CD14-positive monocyte (primary cell): ENCODE results near the gene HKDC1. TPM values are rescaled to one million over a fixed set of nuclear protein-coding genes. Genes with fewer than 3 reads are reported as not detected.

ENCODE experiments used
- DNase-seq, 3 donors: peaks; one replicate each; pipeline ENCODE4 v3.0.0-alpha.2; 2011 to 2022
- H2AFZ ChIP-seq: 2 replicates; pipeline ENCODE4 v1.6.0; 2012; ENCODE audit warnings: mild to moderate bottlenecking, low read depth, low read length, inconsistent platforms; ENCODE audit not compliant: insufficient read depth, poor library complexity, severe bottlenecking
- H3K27ac ChIP-seq, 2 donors: 1 replicate in 1 of 2; 2 replicates in 1 of 2; pipeline ENCODE4 v1.5.1; 2012 to 2013; ENCODE audit warnings: low read length in 2 of 2, control low read depth in 1 of 2, inconsistent platforms in 1 of 2, low read depth in 1 of 2, mild to moderate bottlenecking in 1 of 2
- H3K27me3 ChIP-seq, 2 donors: one replicate each; pipeline versions ENCODE4 v1.6.0 to v1.6.1; 2011 to 2013; ENCODE audit warnings: low read length in 2 of 2; ENCODE audit not compliant: control insufficient read depth in 2 of 2, insufficient read depth in 2 of 2
- H3K36me3 ChIP-seq, 2 donors: replicated peaks in 1 of 2; 1 replicate in 1 of 2; 2 replicates in 1 of 2; pipeline versions ENCODE4 v1.5.1 to v1.6.1; 2012 to 2013; ENCODE audit warnings: low read length in 2 of 2, control low read depth in 1 of 2, inconsistent platforms in 1 of 2, mild to moderate bottlenecking in 1 of 2; ENCODE audit not compliant: insufficient read depth in 2 of 2, control insufficient read depth in 1 of 2
- H3K4me1 ChIP-seq, 2 donors: 1 replicate in 1 of 2; 2 replicates in 1 of 2; pipeline versions ENCODE4 v1.5.1 to v1.6.1; 2012 to 2013; ENCODE audit warnings: low read length in 2 of 2, control low read depth in 1 of 2, inconsistent platforms in 1 of 2, mild to moderate bottlenecking in 1 of 2, moderate library complexity in 1 of 2; ENCODE audit not compliant: insufficient read depth in 2 of 2, control insufficient read depth in 1 of 2
- H3K4me2 ChIP-seq: replicated peaks from 2 replicates; pipeline ENCODE3; 2012; ENCODE audit warnings: low read length, moderate library complexity, mild to moderate bottlenecking; ENCODE audit not compliant: poor library complexity, severe bottlenecking; ENCODE audit errors: extremely low read depth
- H3K4me3 ChIP-seq, 3 experiments: fragments of 200-600 bp in 1 of 3; sonication (generic) in 1 of 3; replicated peaks in 1 of 3; 1 replicate in 2 of 3; 2 replicates in 1 of 3; pipeline ENCODE4 v1.5.1; 2011 to 2013; ENCODE audit warnings: low read length in 3 of 3, mild to moderate bottlenecking in 3 of 3, control low read depth in 2 of 3, low read depth in 2 of 3, inconsistent platforms in 1 of 3, moderate library complexity in 1 of 3
- H3K79me2 ChIP-seq: 2 replicates; pipeline ENCODE4 v1.6.0; 2012; ENCODE audit warnings: mild to moderate bottlenecking, control low read depth, inconsistent platforms, low read length, moderate library complexity; ENCODE audit not compliant: insufficient read depth
- H3K9ac ChIP-seq: 2 replicates; pipeline ENCODE4 v1.6.0; 2017; ENCODE audit warnings: low read length, mild to moderate bottlenecking; ENCODE audit not compliant: insufficient read depth, poor library complexity, severe bottlenecking
- H3K9me3 ChIP-seq, 2 donors: replicated peaks in 1 of 2; 1 replicate in 1 of 2; 2 replicates in 1 of 2; pipeline versions ENCODE4 v1.5.1 to v1.6.1; 2012 to 2013; ENCODE audit warnings: low read length in 2 of 2, control low read depth in 1 of 2; ENCODE audit not compliant: control insufficient read depth in 1 of 2, insufficient read depth in 1 of 2
- H4K20me1 ChIP-seq: 2 replicates; pipeline ENCODE4 v1.6.0; 2012; ENCODE audit warnings: mild to moderate bottlenecking, low read length, control low read depth, moderate library complexity; ENCODE audit not compliant: insufficient read depth
- H3K27ac Mint-ChIP-seq, 7 donors: one replicate each; pipeline ENCODE4 v1.8.0; 2020; ENCODE audit warnings: mild to moderate bottlenecking in 7 of 7, mixed read lengths in 7 of 7, moderate library complexity in 6 of 7, inconsistent platforms in 2 of 7
- H3K27me3 Mint-ChIP-seq, 3 donors: one replicate each; pipeline ENCODE4 v1.8.0; 2021 to 2022; ENCODE audit warnings: low read depth in 3 of 3, mild to moderate bottlenecking in 3 of 3, mixed read lengths in 3 of 3, moderate library complexity in 3 of 3, inconsistent platforms in 1 of 3
- H3K36me3 Mint-ChIP-seq, 2 donors: one replicate each; pipeline ENCODE4 v1.8.0; 2020; ENCODE audit warnings: mixed read lengths in 2 of 2, inconsistent platforms in 1 of 2, mild to moderate bottlenecking in 1 of 2
- H3K4me1 Mint-ChIP-seq: one replicate; pipeline ENCODE4 v1.8.0; 2020; ENCODE audit warnings: mild to moderate bottlenecking, mixed read lengths
- H3K4me3 Mint-ChIP-seq, 2 donors: one replicate each; pipeline ENCODE4 v1.8.0; 2020; ENCODE audit warnings: mild to moderate bottlenecking in 2 of 2, mixed read lengths in 2 of 2, moderate library complexity in 1 of 2
- H3K9me3 Mint-ChIP-seq, 7 donors: one replicate each; pipeline ENCODE4 v1.8.0; 2020 to 2022; ENCODE audit warnings: mixed read lengths in 7 of 7, mild to moderate bottlenecking in 6 of 7, moderate library complexity in 6 of 7, inconsistent platforms in 2 of 7
- CTCF ChIP-seq: fragments of 200-600 bp; IDR thresholded peaks from one replicate; pipeline ENCODE4 v1.8.0; 2022; ENCODE audit warnings: antibody characterized with exemption, mild to moderate bottlenecking
- WGBS: methylation state at CpG from one replicate; pipeline ENCODE4 v1.1.5; 2013; ENCODE audit warnings: missing lambda C conversion rate; ENCODE audit not compliant: insufficient coverage; 5-methylcytosine and 5-hydroxymethylcytosine counted together
- intact Hi-C, 2 donors: fragments of 100-400 bp; cut with micrococcal nuclease; formaldehyde crosslinking; loops; one replicate each; pipeline versions ENCODE4 v1.15.0 to v1.15.1; 2023
- polyA plus RNA-seq, 3 donors: library from polyadenylated mRNA; depleted of rRNA in 1 of 3; unstranded in 2 of 3; stranded (reverse) in 1 of 3; fragments of 300-500 nt in 2 of 3; fragments of >200 nt in 1 of 3; fragmentation: Illumina TruSeq in 2 of 3; gene quantifications; 1 replicate in 2 of 3; 2 replicates in 1 of 3; pipeline ENCODE4 v1.2.3, GENCODE V29; 2012 to 2021

HKDC1 gene
- polyA plus RNA-seq, 3 donors, result not detected

- Mint-ChIP-seq H3K9me3 (no peaks in the 10 kb centered on the region), H3K27me3 (peaks cover 2% of the 10 kb centered on the region in 3 donors), H3K4me3 (no peak overlapping the region), H3K36me3 (no peaks in the 10 kb centered on the region), H3K4me1 (peaks cover 30% of the 10 kb centered on the region), H3K27ac (no peak overlapping the region)
- H3K27me3 ChIP-seq, result no peaks in the 10 kb centered on the region
- DNase-seq, result no peak
- H4K20me1 ChIP-seq, result peaks cover 27% of the 10 kb centered on the region
- H3K4me3 ChIP-seq, result no peak overlapping the region
- WGBS, result 94% methylated on average over 3 of the region's 6 CpGs
- no peak overlapping the region for H2AFZ ChIP-seq
- H3K27ac ChIP-seq, result no peak overlapping the region
- no peak overlapping the region for H3K9ac ChIP-seq
- H3K9me3 ChIP-seq, result no peaks in the 10 kb centered on the region
- peaks cover 29% of the 10 kb centered on the region for H3K79me2 ChIP-seq
- no peak overlapping the region for H3K4me2 ChIP-seq
- no peak for TF ChIP-seq CTCF
- H3K36me3 ChIP-seq, result no peaks in the 10 kb centered on the region
- H3K4me1 ChIP-seq, result peaks cover 32 to 37% of the 10 kb centered on the region in 2 donors
- intact Hi-C loops, result no loop called here
Observed at GRCh38 chr10:69316313-69317059, 96.4 kb downstream of the HKDC1 start.

Other genes starting within 250 kb of the HKDC1 start
- gene KIFBP, start 231.5 kb upstream of the HKDC1 start, polyA plus RNA-seq, result 1 to 10 TPM in 2 of 3 donors, under 1 TPM in 1; 0.52 to 4.0 (median 1.4) TPM
- 1,000 to 10,000 TPM; 1,724 to 3,407 (median 1,859) TPM for gene SRGN, start 132.2 kb upstream of the HKDC1 start, polyA plus RNA-seq
- gene VPS26A, start 96.2 kb upstream of the HKDC1 start, polyA plus RNA-seq, result 10 to 100 TPM; 10.1 to 58.3 (median 42.1) TPM
- gene SUPV3L1, start 40.1 kb upstream of the HKDC1 start, polyA plus RNA-seq, result 10 to 100 TPM in 1 of 3 donors, 1 to 10 TPM in 2; 6.8 to 18.8 (median 7.3) TPM
- gene HK1, start 58.2 kb downstream of the HKDC1 start, polyA plus RNA-seq, result 100 to 1,000 TPM in 2 of 3 donors, 10 to 100 TPM in 1; 57.9 to 146 (median 125) TPM
- gene TACR2, start 196.6 kb downstream of the HKDC1 start, polyA plus RNA-seq, result under 1 TPM; 0.19 to 0.23 (median 0.20) TPM
- gene TSPAN15, start 231.1 kb downstream of the HKDC1 start, polyA plus RNA-seq, result under 1 TPM in 2 of 3 donors, not detected in 1; 0.22 to 0.39 TPM